ENCODE data around the gene LCN15. TPM values are rescaled to one million over a fixed set of nuclear protein-coding genes. Genes with fewer than 3 reads are reported as not detected.
"Not testable (repeated sequence)": the region's sequence is repeated elsewhere in the genome, so short reads cannot be mapped to it uniquely, and the experiment has no call there.

The LCN15 gene
- total and polyA plus RNA-seq, 9 donors: 0.16 to 4.0 (median 0.68) TPM; not detected in 1

DNA sequence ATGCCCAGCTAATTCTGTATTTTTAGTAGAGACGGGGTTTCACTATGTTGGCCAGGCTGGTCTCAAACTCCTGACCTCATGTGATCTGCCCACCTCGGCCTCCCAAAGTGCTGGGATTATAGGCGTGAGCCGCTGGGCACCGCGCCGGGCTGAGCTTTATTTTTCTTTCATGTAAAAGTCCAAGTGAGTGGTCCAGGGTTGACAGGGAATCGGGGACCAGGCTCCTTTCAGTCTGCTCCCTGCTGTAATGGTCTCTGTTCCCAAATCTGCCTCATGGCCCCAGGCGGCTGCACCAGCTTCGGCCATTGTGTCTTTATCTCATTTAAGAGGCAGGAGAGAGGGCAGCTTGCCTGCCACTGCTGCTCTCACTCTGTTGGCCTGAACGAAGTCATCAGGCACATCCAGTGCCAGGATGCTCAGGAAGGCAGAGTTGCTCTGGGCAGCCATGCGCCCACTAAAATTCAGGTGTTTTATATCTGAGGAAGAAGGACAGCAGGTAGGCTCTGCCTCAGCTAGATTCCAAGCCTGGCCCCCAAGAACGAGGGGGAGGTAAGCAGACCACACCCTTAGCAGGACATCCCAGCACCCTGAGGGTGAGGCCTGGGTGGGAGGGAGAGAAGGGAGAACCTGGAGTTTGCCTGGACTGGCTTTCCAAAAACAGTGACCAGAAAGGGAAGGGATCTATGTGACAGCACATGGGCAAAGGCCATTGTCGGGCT lies 30.1 kb upstream of the LCN15 start:
- Histone ChIP-seq H3K27me3 (ENCODE audit: control insufficient read depth, insufficient read depth, low read length) (peaks cover 35% of the 10 kb centered on the region), H3K4me3 (ENCODE audit: low read length) (no peak overlapping the region), H3K9me3 (replicated peaks; ENCODE audit: control insufficient read depth, low read depth, low read length) (no peaks in the 10 kb centered on the region), H3K4me1 (ENCODE audit: control insufficient read depth, insufficient read depth, low read length) (peaks cover 38% of the 10 kb centered on the region), H3K27ac (ENCODE audit: low read length) (no peak overlapping the region), H3K36me3 (ENCODE audit: control insufficient read depth, insufficient read depth, low read length) (peaks cover 4% of the 10 kb centered on the region)
- DNase-seq: no peak
- 77% methylated on average over 5 of the region's 14 CpGs for WGBS (ENCODE audit: insufficient coverage)

DNA sequence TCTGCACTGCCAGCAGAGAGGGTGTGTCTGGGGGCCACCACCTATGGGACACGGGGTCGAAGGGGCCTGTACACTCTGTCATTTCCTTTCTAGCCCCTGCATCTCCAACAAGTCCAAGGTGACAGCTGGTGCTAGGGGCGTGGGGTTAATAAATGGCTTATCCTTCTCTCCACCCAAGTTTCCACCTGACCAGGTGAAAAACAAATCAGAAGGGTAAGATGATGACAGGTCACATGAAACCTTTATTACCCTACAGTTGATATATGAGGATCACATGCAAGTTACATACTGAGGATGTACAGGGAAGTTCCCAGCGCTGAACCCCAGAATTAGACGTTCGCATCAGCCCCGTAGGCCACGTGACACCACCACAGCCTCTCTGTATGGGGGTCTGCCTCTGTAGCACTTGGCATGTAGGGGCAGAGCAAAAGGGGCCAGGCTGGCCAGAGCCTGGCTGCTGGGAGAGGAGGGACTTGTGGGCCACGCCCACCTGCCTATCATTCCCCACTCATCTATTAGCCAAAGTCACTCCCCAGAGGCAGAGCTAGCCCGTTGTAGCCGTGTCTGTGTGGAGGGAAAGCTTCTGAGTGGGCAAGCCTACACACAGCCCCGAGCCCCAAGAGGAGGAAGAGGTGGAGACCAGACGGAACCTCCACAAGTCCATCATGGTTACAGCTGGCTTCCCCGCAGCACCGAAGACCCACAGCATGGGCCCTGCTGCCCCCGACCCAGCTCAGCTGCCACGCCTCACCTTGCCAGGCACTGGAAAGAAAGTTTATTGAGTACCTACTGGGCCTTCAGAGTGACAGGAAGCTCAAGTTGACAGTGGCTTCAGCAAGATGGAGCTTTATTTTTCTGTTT lies 29.0 kb upstream of the LCN15 start:
- no peaks in the 10 kb centered on the region for H3K9me3 ChIP-seq (replicated peaks; ENCODE audit: control insufficient read depth, low read depth, low read length)
- H3K4me3 ChIP-seq (ENCODE audit: low read length): no peak overlapping the region
- H3K4me1 ChIP-seq (ENCODE audit: control insufficient read depth, insufficient read depth, low read length): peaks cover 28% of the 10 kb centered on the region
- peak; percentile 25 for DNase-seq
- H3K27me3 ChIP-seq (ENCODE audit: control insufficient read depth, insufficient read depth, low read length): peaks cover 23% of the 10 kb centered on the region
- 65% methylated on average over 8 of the region's 17 CpGs for WGBS (ENCODE audit: insufficient coverage)
- H3K36me3 ChIP-seq (ENCODE audit: control insufficient read depth, insufficient read depth, low read length): peaks cover 4% of the 10 kb centered on the region
- H3K27ac ChIP-seq (ENCODE audit: low read length): no peak overlapping the region

DNA sequence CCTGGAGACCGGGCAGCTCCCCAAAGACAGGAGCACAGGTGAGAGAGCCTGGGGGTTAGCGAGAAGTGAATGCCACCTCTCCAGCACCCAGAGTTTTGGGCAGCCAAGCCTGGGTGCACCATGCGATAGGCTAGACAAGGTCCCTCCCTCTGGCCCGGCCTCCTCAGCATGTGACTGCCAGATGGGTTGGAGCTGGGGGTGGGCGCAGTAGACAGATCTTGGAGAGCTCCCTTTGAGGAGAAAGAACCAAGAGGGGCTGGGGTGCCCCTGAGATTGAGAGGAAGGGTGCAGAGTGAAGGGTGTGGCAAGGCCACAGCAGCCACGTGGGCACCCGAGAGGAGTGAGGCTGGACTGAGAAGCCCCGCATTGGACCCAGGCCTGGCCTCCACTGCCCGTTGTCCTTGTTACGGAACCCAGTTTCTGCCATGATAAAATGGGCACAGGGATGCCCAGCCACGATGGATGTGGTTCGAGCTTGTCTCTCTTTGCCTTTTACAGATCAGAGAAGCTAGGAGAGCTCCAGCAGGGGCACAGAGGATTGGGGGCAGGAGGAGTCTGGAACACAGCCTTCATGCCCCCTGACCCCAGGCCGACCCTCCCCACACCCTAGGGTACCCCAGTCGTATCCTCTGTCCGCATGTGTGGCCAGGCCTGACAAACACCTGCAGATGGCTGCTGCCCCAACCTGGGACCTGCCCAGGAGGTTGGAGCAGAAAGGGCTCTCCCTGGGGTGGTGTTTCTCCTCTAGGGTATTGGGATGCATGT lies 28.2 kb upstream of the LCN15 start:
- peaks cover 4% of the 10 kb centered on the region for H3K36me3 ChIP-seq (ENCODE audit: control insufficient read depth, insufficient read depth, low read length)
- DNase-seq: peak; percentile 28
- WGBS (ENCODE audit: insufficient coverage): 84% methylated on average over 10 of the region's 15 CpGs
- no peak overlapping the region for H3K4me3 ChIP-seq (ENCODE audit: low read length)
- H3K9me3 ChIP-seq (replicated peaks; ENCODE audit: control insufficient read depth, low read depth, low read length): no peaks in the 10 kb centered on the region
- peaks cover 27% of the 10 kb centered on the region for H3K4me1 ChIP-seq (ENCODE audit: control insufficient read depth, insufficient read depth, low read length)
- peaks cover 16% of the 10 kb centered on the region for H3K27me3 ChIP-seq (ENCODE audit: control insufficient read depth, insufficient read depth, low read length)
- H3K27ac ChIP-seq (ENCODE audit: low read length): no peak overlapping the region

DNA sequence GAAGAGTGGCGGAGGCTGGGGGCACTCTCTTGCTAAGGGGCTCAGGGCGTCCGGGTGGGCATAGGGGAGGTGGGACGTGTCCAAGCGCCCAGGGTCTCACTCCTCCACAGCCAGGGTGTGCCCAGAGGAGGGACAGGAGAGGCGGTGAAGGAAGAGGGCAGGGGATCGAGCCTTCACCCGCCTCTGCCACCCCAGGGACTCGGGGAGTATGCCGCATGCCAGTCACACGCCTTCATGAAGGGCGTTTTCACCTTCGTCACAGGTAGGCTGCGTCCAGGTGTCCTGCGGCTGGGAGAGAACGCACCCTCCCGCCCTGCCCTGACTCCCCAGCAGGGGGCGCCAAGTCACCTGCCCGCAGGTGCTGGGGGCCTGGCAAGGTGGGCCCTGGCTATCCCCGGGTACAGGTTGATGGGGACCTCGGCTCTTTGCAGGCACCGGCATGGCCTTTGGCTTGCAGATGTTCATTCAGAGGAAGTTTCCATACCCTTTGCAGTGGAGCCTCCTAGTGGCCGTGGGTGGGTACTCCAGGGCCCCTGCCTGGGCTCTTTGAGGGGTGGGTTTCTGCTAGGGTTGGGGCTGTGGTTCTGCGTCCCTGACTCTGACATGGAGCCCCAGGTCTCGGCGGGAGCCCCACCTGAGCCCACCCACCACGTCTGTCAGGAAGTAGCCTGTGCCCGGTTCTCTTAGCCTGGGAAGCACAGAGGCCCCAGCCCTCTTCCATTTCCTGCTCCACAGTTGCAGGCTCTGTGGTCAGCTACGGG lies 27.4 kb upstream of the LCN15 start:
- Histone ChIP-seq H3K27me3 (ENCODE audit: control insufficient read depth, insufficient read depth, low read length) (peaks cover 10% of the 10 kb centered on the region), H3K27ac (ENCODE audit: low read length) (peak overlapping the region; percentile 94), H3K4me3 (ENCODE audit: low read length) (peak overlapping the region; percentile 89), H3K4me1 (ENCODE audit: control insufficient read depth, insufficient read depth, low read length) (peaks cover 29% of the 10 kb centered on the region), H3K36me3 (ENCODE audit: control insufficient read depth, insufficient read depth, low read length) (peaks cover 4% of the 10 kb centered on the region), H3K9me3 (replicated peaks; ENCODE audit: control insufficient read depth, low read depth, low read length) (no peaks in the 10 kb centered on the region)
- WGBS (ENCODE audit: insufficient coverage): 4% methylated on average over 18 of the region's 29 CpGs
- DNase-seq: no peak

DNA sequence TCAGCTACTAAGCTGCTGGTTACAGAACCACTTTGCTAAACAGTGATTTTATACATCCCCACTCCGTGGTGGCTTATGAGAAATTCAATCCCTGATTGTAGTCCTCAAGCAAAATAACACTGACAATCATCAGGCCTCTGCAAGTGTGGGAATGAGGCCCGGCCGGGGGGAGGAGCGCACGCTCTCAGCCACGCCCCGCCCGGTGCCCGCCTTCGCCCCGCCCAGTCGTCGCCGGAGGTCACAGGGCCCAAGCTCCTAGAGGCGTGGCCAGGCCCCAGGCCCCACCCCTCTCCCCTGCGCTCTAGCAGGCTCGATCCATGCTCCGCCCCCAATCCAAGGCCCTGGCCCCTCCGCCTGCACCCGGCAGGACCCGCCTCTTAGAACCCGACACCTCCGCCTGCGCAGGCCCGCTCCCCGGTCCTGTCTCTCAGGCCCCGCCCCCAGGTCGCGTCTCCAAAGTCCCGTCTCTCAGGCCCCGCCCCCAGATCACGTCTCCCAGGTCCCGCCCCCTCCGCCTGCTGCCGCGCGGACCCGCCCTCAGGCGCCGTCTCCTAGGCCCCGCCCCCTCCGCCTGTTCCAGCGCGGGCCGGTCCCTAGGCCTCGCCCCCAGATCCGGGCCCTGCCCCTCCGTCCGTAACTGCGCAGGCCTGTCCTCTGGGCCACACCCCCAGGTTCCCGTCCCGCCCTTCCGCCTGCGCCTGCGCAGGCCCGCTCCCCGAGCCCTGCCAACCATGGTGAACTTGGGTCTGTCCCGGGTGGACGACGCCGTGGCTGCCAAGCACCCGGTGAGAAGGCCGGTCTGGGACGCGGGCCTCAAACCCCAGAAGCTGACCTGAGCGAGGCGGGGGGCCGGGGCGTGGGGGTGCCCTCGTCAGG lies 26.6 kb upstream of the LCN15 start, which contains the start of gene TMEM141:
TMEM141 (plus strand) TSS at position 705 of the 876 bp plus-strand sequence; CDS start at position 732, 27 bp downstream.
- WGBS (ENCODE audit: insufficient coverage): 0% methylated on average over 66 of the region's 70 CpGs
- DNase-seq: peak; percentile 99
- peak within 1 kb of the TSS; percentile 94 for H3K27ac ChIP-seq (ENCODE audit: low read length)
- peak within 1 kb of the TSS; percentile 89 for H3K4me3 ChIP-seq (ENCODE audit: low read length)
- H3K36me3 ChIP-seq (ENCODE audit: control insufficient read depth, insufficient read depth, low read length): peaks cover 4% of the 10 kb centered on the region
- H3K9me3 ChIP-seq (replicated peaks; ENCODE audit: control insufficient read depth, low read depth, low read length): no peaks in the 10 kb centered on the region
- peaks cover 5% of the 10 kb centered on the region for H3K27me3 ChIP-seq (ENCODE audit: control insufficient read depth, insufficient read depth, low read length)
- peaks cover 24% of the 10 kb centered on the region for H3K4me1 ChIP-seq (ENCODE audit: control insufficient read depth, insufficient read depth, low read length)

DNA sequence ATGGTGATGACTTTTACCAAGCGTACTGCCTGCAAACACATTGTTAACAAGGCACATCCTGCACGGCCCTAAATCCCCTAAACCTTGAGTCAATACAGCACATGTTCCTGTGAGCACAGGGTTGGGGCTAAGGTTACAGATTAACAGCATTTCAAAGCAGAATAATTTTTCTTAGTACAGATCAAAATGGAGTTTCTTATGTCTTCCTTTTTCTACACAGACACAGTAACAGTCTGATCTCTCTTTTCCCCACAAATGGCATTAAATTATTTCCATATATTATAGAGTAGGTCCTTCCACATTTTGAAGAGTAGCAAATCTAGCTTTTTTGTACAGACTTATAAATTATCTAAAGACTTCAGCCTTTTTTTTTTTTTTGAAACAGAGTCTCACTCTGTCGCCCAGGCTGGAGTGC lies 25.2 kb upstream of the LCN15 start:
- Histone ChIP-seq H3K4me3 (ENCODE audit: low read length) (no peak overlapping the region), H3K36me3 (ENCODE audit: control insufficient read depth, insufficient read depth, low read length) (peaks cover 4% of the 10 kb centered on the region), H3K27me3 (ENCODE audit: control insufficient read depth, insufficient read depth, low read length) (no peaks in the 10 kb centered on the region), H3K9me3 (replicated peaks; ENCODE audit: control insufficient read depth, low read depth, low read length) (no peaks in the 10 kb centered on the region), H3K4me1 (ENCODE audit: control insufficient read depth, insufficient read depth, low read length) (peaks cover 19% of the 10 kb centered on the region), H3K27ac (ENCODE audit: low read length) (no peak overlapping the region)
- DNase-seq: no peak
- WGBS (ENCODE audit: insufficient coverage): no CpG with 5 or more reads among the region's 3 CpGs

DNA sequence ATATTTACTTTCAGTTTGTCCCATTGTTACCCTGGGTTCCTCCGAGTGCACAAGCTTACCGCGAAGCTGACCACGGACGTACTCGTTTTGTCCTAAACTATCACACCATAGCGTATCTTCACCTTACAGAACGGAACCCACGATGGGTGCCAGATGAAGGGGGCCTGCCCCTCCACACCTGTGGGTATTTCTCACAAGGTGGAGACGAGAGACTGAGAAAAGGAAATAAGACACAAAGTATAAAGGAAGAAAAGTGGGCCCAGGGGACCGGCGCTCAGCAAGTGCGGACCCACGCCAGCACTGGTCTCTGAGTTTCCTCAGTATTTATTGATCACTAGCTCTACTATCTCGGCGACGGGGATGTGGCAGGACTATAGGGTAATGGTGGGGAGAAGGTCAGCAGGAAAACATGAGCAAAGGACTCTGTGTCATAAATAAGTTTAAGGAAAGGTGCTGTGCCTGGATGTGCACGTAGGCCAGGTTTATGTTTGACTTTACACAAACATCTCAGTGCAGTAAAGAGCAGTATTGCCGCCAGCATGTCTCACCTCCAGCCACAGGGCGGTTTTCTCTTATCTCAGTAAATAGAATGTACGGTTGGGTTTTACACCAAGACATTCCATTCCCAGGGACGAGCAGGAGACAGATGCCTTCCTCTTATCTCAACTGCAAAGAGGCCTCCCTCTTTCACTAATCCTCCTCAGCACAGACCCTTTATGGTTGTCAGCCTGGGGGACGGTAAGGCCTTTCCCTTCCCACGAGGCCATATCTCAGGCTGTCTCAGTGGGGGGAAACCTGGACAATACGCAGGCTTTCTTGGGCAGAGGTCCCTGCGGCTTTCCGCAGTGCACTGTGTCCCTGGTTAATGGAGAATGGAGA lies 24.6 kb upstream of the LCN15 start:
- not testable (repeated sequence) for H3K4me3 ChIP-seq (ENCODE audit: low read length); DNase-seq; H3K9me3 ChIP-seq (replicated peaks; ENCODE audit: control insufficient read depth, low read depth, low read length); H3K27me3 ChIP-seq (ENCODE audit: control insufficient read depth, insufficient read depth, low read length); H3K27ac ChIP-seq (ENCODE audit: low read length); H3K36me3 ChIP-seq (ENCODE audit: control insufficient read depth, insufficient read depth, low read length)
- 84% methylated on average over 13 of the region's 27 CpGs for WGBS (ENCODE audit: insufficient coverage)
- H3K4me1 ChIP-seq (ENCODE audit: control insufficient read depth, insufficient read depth, low read length): peaks cover 19% of the 10 kb centered on the region

DNA sequence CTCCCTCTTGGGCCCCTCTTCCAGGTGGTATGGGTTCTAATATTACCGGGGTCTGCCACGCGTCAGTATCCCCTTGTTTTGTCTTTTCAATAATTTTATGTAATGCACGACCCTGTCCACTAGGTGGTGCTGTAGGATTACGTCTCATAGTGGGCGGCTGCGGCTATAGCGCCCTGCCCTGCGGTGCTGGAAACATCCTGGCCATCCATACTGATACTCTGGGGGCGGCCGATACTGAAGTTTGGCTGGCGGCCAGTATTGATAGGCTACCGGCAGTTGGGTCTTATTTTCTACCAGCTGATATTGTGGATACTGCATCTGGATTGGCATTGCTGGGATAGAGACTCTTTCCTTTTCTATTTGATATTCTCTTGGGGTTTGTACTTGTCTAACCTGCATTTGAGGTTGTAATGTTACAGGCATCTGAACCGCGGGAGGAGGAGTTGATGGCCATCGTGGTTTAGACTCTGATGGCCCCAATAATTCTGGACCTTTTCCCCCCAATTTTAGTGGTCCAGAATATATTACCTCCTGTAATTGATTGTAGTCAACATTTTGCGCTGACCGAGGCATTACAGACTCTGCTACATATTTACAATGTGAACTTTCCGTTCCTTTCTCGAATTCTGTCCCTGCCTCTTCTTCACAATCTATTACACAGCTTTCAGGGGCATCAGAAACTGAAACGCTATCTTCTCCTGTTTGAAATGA lies 23.5 kb upstream of the LCN15 start:
- WGBS (ENCODE audit: insufficient coverage): 23% methylated on average over 13 of the region's 21 CpGs
- DNase-seq: peak; percentile 78
- H3K9me3 ChIP-seq (replicated peaks; ENCODE audit: control insufficient read depth, low read depth, low read length): no peaks in the 10 kb centered on the region

More for the DNA sequence above, 23.5 kb upstream of the LCN15 start:
- Histone ChIP-seq H3K27me3 (ENCODE audit: control insufficient read depth, insufficient read depth, low read length) (no peaks in the 10 kb centered on the region), H3K27ac (ENCODE audit: low read length) (no peak overlapping the region), H3K4me1 (ENCODE audit: control insufficient read depth, insufficient read depth, low read length) (peaks cover 19% of the 10 kb centered on the region), H3K36me3 (ENCODE audit: control insufficient read depth, insufficient read depth, low read length) (peaks cover 4% of the 10 kb centered on the region), H3K4me3 (ENCODE audit: low read length) (no peak overlapping the region)
